ENCODE measurements around the gene DHRS7. TPM values are rescaled to one million over a fixed set of nuclear protein-coding genes. Genes with fewer than 3 reads are reported as not detected.

DHRS7 gene
- total and polyA plus RNA-seq, 2 donors (not counting 3 experiments of a cell fraction or from before 2014, with no cell fraction given): 28.6 to 29.3 TPM

DNA sequence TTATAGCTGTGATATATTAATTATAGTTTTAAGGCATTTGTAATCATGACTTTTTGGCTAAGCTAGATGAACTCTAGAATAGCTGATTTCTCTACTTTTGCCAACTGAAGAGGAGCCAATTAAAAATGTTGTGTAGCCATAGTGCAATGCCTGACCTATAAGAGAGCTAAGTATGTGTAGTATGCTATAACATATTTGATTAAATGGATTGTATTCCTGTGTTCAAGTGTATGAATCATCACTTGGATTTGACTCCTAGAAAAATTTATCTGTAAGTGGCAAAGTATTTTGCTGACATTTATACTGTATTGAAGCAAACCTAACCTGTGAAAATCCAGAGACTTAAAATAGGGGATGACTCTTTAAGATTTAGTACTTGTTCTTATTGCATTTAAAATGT lies 39.3 kb downstream of the DHRS7 start:
- Histone ChIP-seq H3K4me3 (replicated peaks in 1 of 3; ENCODE audit: insufficient read depth in 1 of 3, low read depth in 1 of 3, low read length in 3 of 3) (no peak overlapping the region), H3K9ac (replicated peaks; ENCODE audit: extremely low read depth, insufficient read depth, low read length) (no peak overlapping the region), H3K9me1 (replicated peaks; ENCODE audit: control insufficient read depth, extremely low read depth, insufficient read depth, low read length) (no peaks in the 10 kb centered on the region), H3K9me3 (replicated peaks; ENCODE audit: control insufficient read depth, insufficient read depth, low read length) (no peaks in the 10 kb centered on the region), H3K4me2 (ENCODE audit: insufficient read depth, low read length) (no peak overlapping the region), H3K27ac (ENCODE audit: insufficient read depth, low read depth, low read length) (no peak overlapping the region), H3K4me1 (ENCODE audit: control insufficient read depth, extremely low read depth, insufficient read depth, low read length) (no peaks in the 10 kb centered on the region), H2AFZ (ENCODE audit: low read depth, low read length) (no peak overlapping the region), H4K20me1 (replicated peaks; ENCODE audit: control insufficient read depth, extremely low read depth, insufficient read depth, low read length) (no peaks in the 10 kb centered on the region), H3K79me2 (ENCODE audit: control insufficient read depth, insufficient read depth, low read length) (no peaks in the 10 kb centered on the region), H3K27me3 (ENCODE audit: control insufficient read depth in 2 of 2, insufficient read depth in 2 of 2, low read length in 2 of 2) (no peaks in the 10 kb centered on the region), H3K36me3 (ENCODE audit: control insufficient read depth in 2 of 2, extremely low read depth in 1 of 2, insufficient read depth in 2 of 2, low read length in 2 of 2) (peaks cover 4 to 16% of the 10 kb centered on the region in 2 experiments)
- dilution Hi-C loops (cut with MboI; ENCODE audit: extremely low pct_ligation_motif_present, low sequenced_read_pairs): no loop called here
- no peak for FAIRE-seq
- ChIA-PET CTCF (no interaction called here), POLR2A (no interaction called here)
- no peak for DNase-seq (ENCODE audit: low read depth, low spot score)
- BruUV-seq (replicated peaks): no TSS peak
- intact Hi-C loops (cut with micrococcal nuclease): no loop called here
- TF ChIP-seq GATA2 (IDR thresholded peaks at IDR 0.05; ENCODE audit: insufficient read depth, insufficient read length, low read depth, low read length) (no peak), FOS (IDR thresholded peaks at IDR 0.05; ENCODE audit: borderline replicate concordance, insufficient read depth, low read length) (no peak), MYC (IDR thresholded peaks at IDR 0.05; ENCODE audit: low read depth, low read length) (no peak), POLR2A (IDR thresholded peaks at IDR 0.05; ENCODE audit: low read depth, low read length) (no peak), POLR2AphosphoS5 (IDR thresholded peaks at IDR 0.05; ENCODE audit: insufficient read depth, low read depth, low read length) (no peak), EZH2 (IDR thresholded peaks at IDR 0.05; ENCODE audit: borderline replicate concordance, low read depth, low read length, severe bottlenecking) (no peak), JUN (IDR thresholded peaks at IDR 0.05; ENCODE audit: borderline replicate concordance, insufficient read depth, insufficient read length, low read depth) (no peak)
- TF ChIP-seq, protein P1, sequence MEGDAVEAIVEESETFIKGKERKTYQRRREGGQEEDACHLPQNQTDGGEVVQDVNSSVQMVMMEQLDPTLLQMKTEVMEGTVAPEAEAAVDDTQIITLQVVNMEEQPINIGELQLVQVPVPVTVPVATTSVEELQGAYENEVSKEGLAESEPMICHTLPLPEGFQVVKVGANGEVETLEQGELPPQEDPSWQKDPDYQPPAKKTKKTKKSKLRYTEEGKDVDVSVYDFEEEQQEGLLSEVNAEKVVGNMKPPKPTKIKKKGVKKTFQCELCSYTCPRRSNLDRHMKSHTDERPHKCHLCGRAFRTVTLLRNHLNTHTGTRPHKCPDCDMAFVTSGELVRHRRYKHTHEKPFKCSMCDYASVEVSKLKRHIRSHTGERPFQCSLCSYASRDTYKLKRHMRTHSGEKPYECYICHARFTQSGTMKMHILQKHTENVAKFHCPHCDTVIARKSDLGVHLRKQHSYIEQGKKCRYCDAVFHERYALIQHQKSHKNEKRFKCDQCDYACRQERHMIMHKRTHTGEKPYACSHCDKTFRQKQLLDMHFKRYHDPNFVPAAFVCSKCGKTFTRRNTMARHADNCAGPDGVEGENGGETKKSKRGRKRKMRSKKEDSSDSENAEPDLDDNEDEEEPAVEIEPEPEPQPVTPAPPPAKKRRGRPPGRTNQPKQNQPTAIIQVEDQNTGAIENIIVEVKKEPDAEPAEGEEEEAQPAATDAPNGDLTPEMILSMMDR (IDR thresholded peaks at IDR 0.05; ENCODE audit: extremely low read depth in 1 of 2, insufficient read depth in 1 of 2, low read depth in 1 of 2, low read length in 2 of 2): no peak
- TF ChIP-seq, protein P2, sequence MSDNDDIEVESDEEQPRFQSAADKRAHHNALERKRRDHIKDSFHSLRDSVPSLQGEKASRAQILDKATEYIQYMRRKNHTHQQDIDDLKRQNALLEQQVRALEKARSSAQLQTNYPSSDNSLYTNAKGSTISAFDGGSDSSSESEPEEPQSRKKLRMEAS (IDR thresholded peaks at IDR 0.05; ENCODE audit: insufficient read depth, insufficient read length): no peak
